ENCODE measurements around the gene NCSTN.

The NCSTN gene

GRCh38 chr1:160342953-160343869, at the start of gene NCSTN, which contains the start of gene COPA:
Gene NCSTN (plus strand): TSS chr1:160343383. CDS start chr1:160343397, 14 bp downstream.
Gene COPA (minus strand): TSS chr1:160343250. CDS start chr1:160343170, 80 bp downstream.
- DNase-seq = peak; percentile 95

GRCh38 chr1:160296036-160296435, 47.1 kb upstream of the NCSTN start:
- no peak for DNase-seq

GRCh38 chr1:160300173-160300572, 43.0 kb upstream of the NCSTN start:
- no peak for DNase-seq

GRCh38 chr1:160307118-160307791, 35.9 kb upstream of the NCSTN start:
- DNase-seq = no peak

- DNase-seq = no peak
Observed at GRCh38 chr1:160308451-160309184, 34.6 kb upstream of the NCSTN start.

GRCh38 chr1:160309185-160309557, 34.0 kb upstream of the NCSTN start:
- no peak for DNase-seq

GRCh38 chr1:160309571-160309970, 33.6 kb upstream of the NCSTN start:
- no peak for DNase-seq

GRCh38 chr1:160315359-160315758, 27.8 kb upstream of the NCSTN start:
- no peak for DNase-seq

- no peak for DNase-seq
Observed at GRCh38 chr1:160322831-160323230, 20.4 kb upstream of the NCSTN start.

- DNase-seq = no peak
Observed at GRCh38 chr1:160325252-160325651, 17.9 kb upstream of the NCSTN start.

GRCh38 chr1:160326418-160326817, 16.8 kb upstream of the NCSTN start:
- DNase-seq = no peak

GRCh38 chr1:160328184-160328583, 15.0 kb upstream of the NCSTN start:
- peak; percentile 83 for DNase-seq

GRCh38 chr1:160330119-160330518, 13.1 kb upstream of the NCSTN start:
- no peak for DNase-seq

GRCh38 chr1:160332516-160332915, 10.7 kb upstream of the NCSTN start:
- DNase-seq = no peak

GRCh38 chr1:160338580-160338979, 4.6 kb upstream of the NCSTN start:
- DNase-seq = no peak

GRCh38 chr1:160340146-160340545, 3.0 kb upstream of the NCSTN start:
- no peak for DNase-seq

- DNase-seq = no peak
Observed at GRCh38 chr1:160340866-160341265, 2.3 kb upstream of the NCSTN start.

GRCh38 chr1:160342526-160342925, 657 bp upstream of the NCSTN start:
- DNase-seq = no peak

GRCh38 chr1:160344241-160344640, 1.1 kb downstream of the NCSTN start:
- no peak for DNase-seq

GRCh38 chr1:160344936-160345335, 1.8 kb downstream of the NCSTN start:
- DNase-seq = no peak

- DNase-seq = no peak
Observed at GRCh38 chr1:160346463-160346862, 3.3 kb downstream of the NCSTN start.

GRCh38 chr1:160346958-160347357, 3.8 kb downstream of the NCSTN start:
- no peak for DNase-seq

GRCh38 chr1:160351629-160352028, 8.4 kb downstream of the NCSTN start:
- DNase-seq = no peak

All from retina (tissue), 1 donor.